ENCODE measurements around the gene SRPRA.

GRCh38 chr11:126307706-126308105 lies 39.0 kb upstream of the SRPRA start:
- TF ChIP-seq CTCF (IDR thresholded peaks at IDR 0.05) (peak; percentile 56), EZH2phosphoT487 (IDR thresholded peaks at IDR 0.05) (no peak), EZH2 (IDR thresholded peaks at IDR 0.05) (no peak)

Data from neural progenitor cell (in vitro differentiated cells).